HepG2 (cell line): ENCODE data around the gene SLC4A8.

Experiments used
- ATF7 ChIP-seq, 2 experiments: fragments of 450-650 bp in 1 of 2; sonication (generic) in 1 of 2; formaldehyde crosslinking in 1 of 2; IDR thresholded peaks; 2 replicates each; pipeline versions ENCODE4 v1.4.0 to v1.6.1; 2016 to 2020; ENCODE audit warnings: antibody characterized with exemption in 1 of 2, mild to moderate bottlenecking in 1 of 2, missing genetic modification reagents in 1 of 2
- CEBPB ChIP-seq: IDR thresholded peaks from 2 replicates; pipeline ENCODE4 v1.6.1; 2011; ENCODE audit warnings: low read depth, low read length, improper control_type of control experiment, borderline replicate concordance
- CREB1 ChIP-seq, 2 experiments: fragments of 450-650 bp in 1 of 2; IDR thresholded peaks; 2 replicates each; pipeline ENCODE4 v1.6.1; 2016 to 2017; ENCODE audit warnings: control low read depth in 1 of 2, mild to moderate bottlenecking in 1 of 2, missing compliant biosample characterization in 1 of 2, missing genetic modification characterization in 1 of 2
- MAFK ChIP-seq, 2 experiments: IDR thresholded peaks in 1 of 2; conservative IDR thresholded peaks in 1 of 2; 2 replicates each; pipeline ENCODE4 v1.6.1; 2011; ENCODE audit warnings: improper control_type of control experiment in 2 of 2, low read length in 2 of 2
- MXD4 ChIP-seq: IDR thresholded peaks from 2 replicates; pipeline ENCODE4 v1.6.1; 2016; ENCODE audit warnings: mild to moderate bottlenecking, missing biosample characterization, missing genetic modification reagents
- MZF1 ChIP-seq: sonication (generic); formaldehyde crosslinking; IDR thresholded peaks from 2 replicates; pipeline ENCODE4 v1.8.1; 2023; ENCODE audit warnings: mild to moderate bottlenecking, missing genetic modification reagents, borderline replicate concordance
- NFATC3 ChIP-seq: sonication (generic); formaldehyde crosslinking; IDR thresholded peaks from 2 replicates; pipeline ENCODE4 v1.5.1; 2020; ENCODE audit warnings: mild to moderate bottlenecking, missing genetic modification reagents
- PTBP1 ChIP-seq: fragments of 200-400 bp; formaldehyde crosslinking; IDR thresholded peaks from 2 replicates; pipeline ENCODE4 v1.6.1; 2018; ENCODE audit warnings: low read length, low read depth; ENCODE audit not compliant: poor library complexity, severe bottlenecking
- SSRP1 ChIP-seq: IDR thresholded peaks from 2 replicates; pipeline ENCODE4 v1.6.1; 2016; ENCODE audit warnings: control low read depth
- TF ChIP-seq, protein P1 (sequence below): IDR thresholded peaks from 2 replicates; pipeline ENCODE4 v1.6.1; 2012; ENCODE audit warnings: inconsistent platforms
- TF ChIP-seq, protein P2 (sequence below): sonication (generic); formaldehyde crosslinking; IDR thresholded peaks from 2 replicates; pipeline ENCODE4 v1.8.0; 2022; ENCODE audit warnings: mild to moderate bottlenecking, missing genetic modification reagents, borderline replicate concordance
- TF ChIP-seq, protein P3 (sequence below): sonication (generic); formaldehyde crosslinking; IDR thresholded peaks from 2 replicates; pipeline ENCODE4 v1.5.0; 2020; ENCODE audit warnings: mild to moderate bottlenecking, missing genetic modification reagents, moderate library complexity
- TF ChIP-seq, protein P4 (sequence below): fragments of 450-650 bp; IDR thresholded peaks from 2 replicates; pipeline ENCODE4 v1.6.1; 2017

DNA sequence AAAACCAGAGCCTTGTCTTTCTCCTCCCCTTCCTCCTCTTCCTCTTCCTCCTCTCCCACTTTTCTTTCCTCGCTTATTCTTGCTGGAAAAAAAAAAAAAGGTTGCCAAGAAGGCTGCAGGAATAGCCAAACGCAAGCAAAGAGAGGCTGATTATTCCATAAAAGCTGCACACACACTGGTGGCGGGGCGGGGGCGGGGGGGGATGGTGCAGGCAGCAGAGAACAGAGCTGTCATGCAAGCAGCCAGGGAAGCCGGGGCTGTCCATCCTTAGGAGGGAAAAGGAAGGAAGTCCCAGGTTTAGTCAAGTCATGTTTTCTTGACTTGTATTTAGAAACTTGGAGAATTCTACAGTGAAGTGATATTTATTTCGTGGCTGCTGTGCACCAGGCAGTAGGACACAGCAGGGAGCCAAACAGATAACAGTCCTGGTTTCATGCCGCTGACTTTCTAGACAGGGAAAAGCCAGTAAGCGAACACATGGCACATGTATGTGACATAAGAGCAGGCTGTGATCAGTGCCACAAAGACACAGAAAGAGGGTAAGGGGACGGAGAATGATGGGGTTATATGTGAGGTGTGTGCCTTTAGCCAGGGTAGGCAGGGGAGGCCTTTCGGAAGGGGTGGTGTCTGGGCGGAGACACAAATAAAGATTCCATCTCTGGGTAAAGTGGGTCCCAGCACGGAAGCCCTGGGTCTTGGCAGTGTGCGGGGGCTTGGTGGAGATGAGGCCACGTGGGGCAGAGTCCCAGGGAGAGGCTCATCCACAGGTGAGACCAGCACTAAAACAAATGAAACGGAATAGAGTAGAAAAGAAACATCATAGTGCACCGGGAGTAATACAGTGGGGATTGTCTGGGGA is 109.8 kb downstream of the SLC4A8 start:
- TF ChIP-seq, protein P1, sequence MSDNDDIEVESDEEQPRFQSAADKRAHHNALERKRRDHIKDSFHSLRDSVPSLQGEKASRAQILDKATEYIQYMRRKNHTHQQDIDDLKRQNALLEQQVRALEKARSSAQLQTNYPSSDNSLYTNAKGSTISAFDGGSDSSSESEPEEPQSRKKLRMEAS: no peak
- TF ChIP-seq SSRP1 (no peak), ATF7 (IDR thresholded peaks at IDR 0.05) (no peak), ATF7 (CRISPR knock-in tag; IDR thresholded peaks at IDR 0.05) (no peak), MXD4 (CRISPR knock-in tag) (no peak), NFATC3 (no peak), CREB1 (IDR thresholded peaks at IDR 0.05) (no peak), CREB1 (CRISPR knock-in tag; IDR thresholded peaks at IDR 0.05) (no peak), MZF1 (no peak), CEBPB (no peak), PTBP1 (no peak), MAFK (conservative IDR thresholded peaks at IDR 0.05 in 1 of 2, IDR thresholded peaks at IDR 0.05 in 1 of 2; ENCODE audit: low read length in 2 of 2) (no peak)
- TF ChIP-seq, protein P2, sequence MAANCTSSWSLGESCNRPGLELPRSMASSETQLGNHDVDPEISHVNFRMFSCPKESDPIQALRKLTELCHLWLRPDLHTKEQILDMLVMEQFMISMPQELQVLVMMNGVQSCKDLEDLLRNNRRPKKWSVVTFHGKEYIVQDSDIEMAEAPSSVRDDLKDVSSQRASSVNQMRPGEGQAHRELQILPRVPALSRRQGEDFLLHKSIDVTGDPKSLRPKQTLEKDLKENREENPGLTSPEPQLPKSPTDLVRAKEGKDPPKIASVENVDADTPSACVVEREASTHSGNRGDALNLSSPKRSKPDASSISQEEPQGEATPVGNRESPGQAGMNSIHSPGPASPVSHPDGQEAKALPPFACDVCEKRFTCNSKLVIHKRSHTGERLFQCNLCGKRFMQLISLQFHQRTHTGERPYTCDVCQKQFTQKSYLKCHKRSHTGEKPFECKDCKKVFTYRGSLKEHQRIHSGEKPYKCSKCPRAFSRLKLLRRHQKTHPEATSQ: no peak
- TF ChIP-seq, protein P3, sequence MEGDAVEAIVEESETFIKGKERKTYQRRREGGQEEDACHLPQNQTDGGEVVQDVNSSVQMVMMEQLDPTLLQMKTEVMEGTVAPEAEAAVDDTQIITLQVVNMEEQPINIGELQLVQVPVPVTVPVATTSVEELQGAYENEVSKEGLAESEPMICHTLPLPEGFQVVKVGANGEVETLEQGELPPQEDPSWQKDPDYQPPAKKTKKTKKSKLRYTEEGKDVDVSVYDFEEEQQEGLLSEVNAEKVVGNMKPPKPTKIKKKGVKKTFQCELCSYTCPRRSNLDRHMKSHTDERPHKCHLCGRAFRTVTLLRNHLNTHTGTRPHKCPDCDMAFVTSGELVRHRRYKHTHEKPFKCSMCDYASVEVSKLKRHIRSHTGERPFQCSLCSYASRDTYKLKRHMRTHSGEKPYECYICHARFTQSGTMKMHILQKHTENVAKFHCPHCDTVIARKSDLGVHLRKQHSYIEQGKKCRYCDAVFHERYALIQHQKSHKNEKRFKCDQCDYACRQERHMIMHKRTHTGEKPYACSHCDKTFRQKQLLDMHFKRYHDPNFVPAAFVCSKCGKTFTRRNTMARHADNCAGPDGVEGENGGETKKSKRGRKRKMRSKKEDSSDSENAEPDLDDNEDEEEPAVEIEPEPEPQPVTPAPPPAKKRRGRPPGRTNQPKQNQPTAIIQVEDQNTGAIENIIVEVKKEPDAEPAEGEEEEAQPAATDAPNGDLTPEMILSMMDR: no peak
- TF ChIP-seq, protein P4, sequence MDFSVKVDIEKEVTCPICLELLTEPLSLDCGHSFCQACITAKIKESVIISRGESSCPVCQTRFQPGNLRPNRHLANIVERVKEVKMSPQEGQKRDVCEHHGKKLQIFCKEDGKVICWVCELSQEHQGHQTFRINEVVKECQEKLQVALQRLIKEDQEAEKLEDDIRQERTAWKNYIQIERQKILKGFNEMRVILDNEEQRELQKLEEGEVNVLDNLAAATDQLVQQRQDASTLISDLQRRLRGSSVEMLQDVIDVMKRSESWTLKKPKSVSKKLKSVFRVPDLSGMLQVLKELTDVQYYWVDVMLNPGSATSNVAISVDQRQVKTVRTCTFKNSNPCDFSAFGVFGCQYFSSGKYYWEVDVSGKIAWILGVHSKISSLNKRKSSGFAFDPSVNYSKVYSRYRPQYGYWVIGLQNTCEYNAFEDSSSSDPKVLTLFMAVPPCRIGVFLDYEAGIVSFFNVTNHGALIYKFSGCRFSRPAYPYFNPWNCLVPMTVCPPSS: no peak
